DMS 273 (cell line): ENCODE data around the gene HHATL.
A peak's percentile ranks its signal among the peaks of the same experiment; 100 is the strongest.

Experiments
- DNase-seq: peaks from one replicate; lab custom pipeline; 2025; ENCODE audit not compliant: unreplicated experiment; lab: John Stamatoyannopoulos, UW

HHATL gene

GRCh38 chr3:42654331-42655201, 48.0 kb downstream of the HHATL start:
- peak; percentile 70 for DNase-seq

GRCh38 chr3:42653560-42654330, 48.9 kb downstream of the HHATL start, which contains the start of gene ZBTB47:
ZBTB47 (plus strand) TSS chr3:42653697; CDS start chr3:42658356, 4,659 bp downstream.
- peak; percentile 55 for DNase-seq

- no peak for DNase-seq
Observed at GRCh38 chr3:42653303-42653559, 49.4 kb downstream of the HHATL start.

- peak; percentile 55 for DNase-seq
Observed at GRCh38 chr3:42652611-42653302, 49.8 kb downstream of the HHATL start.

- DNase-seq = no peak
Observed at GRCh38 chr3:42652251-42652610, 50.4 kb downstream of the HHATL start.

GRCh38 chr3:42651248-42652091, 51.1 kb downstream of the HHATL start:
- DNase-seq = no peak

- no peak for DNase-seq
Observed at GRCh38 chr3:42649783-42650182, 52.8 kb downstream of the HHATL start.

- DNase-seq = no peak
Observed at GRCh38 chr3:42649006-42649405, 53.6 kb downstream of the HHATL start.

GRCh38 chr3:42647821-42648459, 54.7 kb downstream of the HHATL start:
- no peak for DNase-seq
